Trophoblast cell (in vitro differentiated cells and primary cell): ENCODE data around the gene SAMD9L.

Experiments
- DNase-seq, 2 donors: peaks; one replicate each; pipeline ENCODE4 v3.0.0-alpha.2; 2016
- H2AFZ ChIP-seq: 2 replicates; pipeline ENCODE4 v1.6.1; 2013; ENCODE audit warnings: low read length, moderate library complexity, mild to moderate bottlenecking; ENCODE audit not compliant: insufficient read depth, poor library complexity
- H2AK5ac ChIP-seq: 2 replicates; pipeline ENCODE4 v1.6.1; 2013; ENCODE audit warnings: mild to moderate bottlenecking, low read length
- H2BK120ac ChIP-seq: 2 replicates; pipeline ENCODE4 v1.6.1; 2013; ENCODE audit warnings: low read length, mild to moderate bottlenecking, moderate library complexity; ENCODE audit not compliant: insufficient read depth, poor library complexity
- H2BK12ac ChIP-seq: 2 replicates; pipeline ENCODE4 v1.6.1; 2013; ENCODE audit warnings: mild to moderate bottlenecking, low read length, moderate library complexity
- H2BK5ac ChIP-seq: 2 replicates; pipeline ENCODE4 v1.6.1; 2013; ENCODE audit warnings: low read length, low read depth, moderate library complexity, mild to moderate bottlenecking; ENCODE audit not compliant: poor library complexity
- H3K14ac ChIP-seq: 2 replicates; pipeline ENCODE4 v1.6.1; 2013; ENCODE audit warnings: mild to moderate bottlenecking, low read length
- H3K18ac ChIP-seq: 2 replicates; pipeline ENCODE4 v1.6.1; 2013; ENCODE audit warnings: mild to moderate bottlenecking, low read length
- H3K23ac ChIP-seq: 2 replicates; pipeline ENCODE4 v1.6.1; 2013; ENCODE audit warnings: low read length
- H3K27ac ChIP-seq: 2 replicates; pipeline ENCODE4 v1.5.1; 2013; ENCODE audit warnings: low read depth, mild to moderate bottlenecking, inconsistent platforms, low read length, moderate library complexity
- H3K27me3 ChIP-seq: 2 replicates; pipeline ENCODE4 v1.6.1; 2013; ENCODE audit warnings: inconsistent platforms, mild to moderate bottlenecking, low read length, moderate library complexity; ENCODE audit not compliant: insufficient read depth
- H3K36me3 ChIP-seq, 2 experiments: 1 replicate in 1 of 2; 2 replicates in 1 of 2; pipeline ENCODE4 v1.6.1; 2013; ENCODE audit warnings: low read length in 2 of 2, mild to moderate bottlenecking in 2 of 2, moderate library complexity in 1 of 2; ENCODE audit not compliant: insufficient read depth in 2 of 2, control insufficient read depth in 1 of 2
- H3K4ac ChIP-seq: 2 replicates; pipeline ENCODE4 v1.6.1; 2013; ENCODE audit warnings: low read depth, mild to moderate bottlenecking, low read length, moderate library complexity
- H3K4me1 ChIP-seq, 2 experiments: 1 replicate in 1 of 2; 2 replicates in 1 of 2; pipeline ENCODE4 v1.6.1; 2013; ENCODE audit warnings: low read length in 2 of 2, mild to moderate bottlenecking in 2 of 2, moderate library complexity in 1 of 2; ENCODE audit not compliant: insufficient read depth in 2 of 2, control insufficient read depth in 1 of 2
- H3K4me2 ChIP-seq: 2 replicates; pipeline ENCODE4 v1.6.1; 2013; ENCODE audit warnings: inconsistent platforms, mild to moderate bottlenecking, low read length, moderate library complexity
- H3K4me3 ChIP-seq: 2 replicates; pipeline ENCODE4 v1.5.1; 2013; ENCODE audit warnings: mild to moderate bottlenecking, low read depth, low read length, inconsistent platforms
- H3K79me1 ChIP-seq: one replicate; pipeline ENCODE4 v1.6.1; 2013; ENCODE audit warnings: low read length
- H3K79me2 ChIP-seq: 2 replicates; pipeline ENCODE4 v1.6.1; 2013; ENCODE audit warnings: low read length, mild to moderate bottlenecking; ENCODE audit not compliant: control insufficient read depth, insufficient read depth, poor library complexity
- H3K9ac ChIP-seq: 2 replicates; pipeline ENCODE4 v1.6.1; 2013; ENCODE audit warnings: mild to moderate bottlenecking, low read length
- H3K9me3 ChIP-seq: 2 replicates; pipeline ENCODE4 v1.6.1; 2013; ENCODE audit warnings: low read depth, mild to moderate bottlenecking, control low read depth, inconsistent platforms, low read length; ENCODE audit not compliant: insufficient read depth
- H4K12ac ChIP-seq: 2 replicates; pipeline ENCODE4 v1.6.1; 2013; ENCODE audit warnings: low read depth, mild to moderate bottlenecking, low read length, moderate library complexity
- H4K8ac ChIP-seq: 2 replicates; pipeline ENCODE4 v1.6.1; 2013; ENCODE audit warnings: low read depth, mild to moderate bottlenecking, low read length, moderate library complexity
- H4K91ac ChIP-seq: one replicate; pipeline ENCODE4 v1.6.1; 2013; ENCODE audit warnings: low read depth, mild to moderate bottlenecking, low read length, moderate library complexity
- WGBS: extraction: QIAGEN DNeasy Blood & Tissue Kit; methylation state at CpG from one replicate; pipeline ENCODE4 v1.1.7; 2013; ENCODE audit warnings: missing lambda C conversion rate; ENCODE audit not compliant: insufficient read length, insufficient coverage; ENCODE audit errors: extremely low coverage; 5-methylcytosine and 5-hydroxymethylcytosine counted together

The SAMD9L gene

GRCh38 chr7:93156884-93157283, 8.7 kb upstream of the SAMD9L start:
- Histone ChIP-seq H3K23ac (no peak overlapping the region), H2BK120ac (no peak overlapping the region), H3K27ac (no peak overlapping the region), H3K36me3 (no peaks in the 10 kb centered on the region), H3K9me3 (no peaks in the 10 kb centered on the region), H3K4me1 (no peaks in the 10 kb centered on the region), H3K9ac (no peak overlapping the region), H4K91ac (no peak overlapping the region), H3K4ac (no peak overlapping the region), H4K8ac (no peak overlapping the region), H3K27me3 (no peaks in the 10 kb centered on the region), H3K79me2 (no peaks in the 10 kb centered on the region), H2AK5ac (no peak overlapping the region), H2BK5ac (no peak overlapping the region), H3K79me1 (no peaks in the 10 kb centered on the region), H2AFZ (no peak overlapping the region), H3K14ac (no peak overlapping the region), H3K4me3 (no peak overlapping the region), H3K4me2 (no peak overlapping the region), H2BK12ac (no peak overlapping the region), H4K12ac (no peak overlapping the region), H3K18ac (no peak overlapping the region)
- WGBS = no CpG with 5 or more reads among the region's 1 CpG
- DNase-seq = no peak

DNA sequence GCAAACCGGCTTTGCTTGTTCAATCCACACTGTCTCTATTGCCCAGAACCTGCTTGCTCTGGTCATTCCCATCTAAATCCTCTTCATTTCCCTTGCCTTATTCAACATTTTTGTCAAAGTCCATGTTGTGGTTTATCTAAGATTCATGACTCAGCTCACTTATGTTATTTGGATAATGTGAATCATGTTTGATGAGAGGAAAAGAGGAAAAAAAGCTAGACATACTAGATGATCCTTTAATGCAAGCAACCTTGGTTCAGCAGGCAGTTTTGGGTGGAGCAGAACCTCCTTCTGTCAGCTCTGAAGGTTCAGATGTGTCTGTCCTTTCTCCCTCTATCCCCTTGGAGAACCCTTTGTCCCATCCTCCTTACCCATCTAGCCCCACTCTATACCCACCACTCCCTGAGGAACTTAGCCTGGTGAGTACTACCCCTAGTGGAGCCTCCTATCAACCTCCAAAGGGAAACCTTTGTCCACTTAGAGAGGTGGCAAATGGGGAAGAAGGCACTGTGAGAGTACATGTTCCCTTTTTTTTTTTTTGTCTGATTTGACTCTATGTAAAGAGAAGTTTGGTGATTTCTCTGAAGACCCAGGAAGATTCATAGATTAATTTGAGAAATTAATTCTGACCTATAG, 2.1 kb upstream of the SAMD9L start:
- H2AK5ac ChIP-seq = no peak overlapping the region
- no peaks in the 10 kb centered on the region for H3K79me1 ChIP-seq
- no CpG with 5 or more reads among the region's 1 CpG for whole genome bisulfite sequencing
- H3K4ac ChIP-seq = no peak overlapping the region
- H2BK12ac ChIP-seq = no peak overlapping the region
- no peak overlapping the region for H3K14ac ChIP-seq
- no peaks in the 10 kb centered on the region for H3K79me2 ChIP-seq
- no peak overlapping the region for H3K23ac ChIP-seq
- no peak overlapping the region for H4K8ac ChIP-seq
- no peaks in the 10 kb centered on the region for H3K4me1 ChIP-seq
- no peaks in the 10 kb centered on the region for H3K27me3 ChIP-seq
- no peak overlapping the region for H2BK5ac ChIP-seq
- H3K36me3 ChIP-seq = no peaks in the 10 kb centered on the region
- H4K12ac ChIP-seq = no peak overlapping the region
- H2BK120ac ChIP-seq = no peak overlapping the region
- H3K4me2 ChIP-seq = no peak overlapping the region
- no peak for DNase-seq
- H3K4me3 ChIP-seq = no peak overlapping the region
- no peak overlapping the region for H2AFZ ChIP-seq
- no peak overlapping the region for H4K91ac ChIP-seq
- H3K9ac ChIP-seq = no peak overlapping the region
- H3K27ac ChIP-seq = no peak overlapping the region
- H3K9me3 ChIP-seq = no peaks in the 10 kb centered on the region
- H3K18ac ChIP-seq = no peak overlapping the region

- Histone ChIP-seq H3K4me1 (no peaks in the 10 kb centered on the region), H2BK5ac (no peak overlapping the region), H3K23ac (no peak overlapping the region), H3K9me3 (no peaks in the 10 kb centered on the region), H4K8ac (no peak overlapping the region), H3K36me3 (no peaks in the 10 kb centered on the region), H3K14ac (no peak overlapping the region), H2BK120ac (no peak overlapping the region), H3K79me2 (no peaks in the 10 kb centered on the region), H2AK5ac (no peak overlapping the region), H2BK12ac (no peak overlapping the region), H3K4ac (no peak overlapping the region), H3K27me3 (no peaks in the 10 kb centered on the region), H3K4me2 (no peak overlapping the region), H3K9ac (no peak overlapping the region), H2AFZ (no peak overlapping the region), H3K4me3 (no peak overlapping the region), H3K27ac (no peak overlapping the region), H3K79me1 (no peaks in the 10 kb centered on the region), H3K18ac (no peak overlapping the region), H4K12ac (no peak overlapping the region), H4K91ac (no peak overlapping the region)
- WGBS = no CpG with 5 or more reads among the region's 3 CpGs
- DNase-seq = no peak
These were observed 542 bp upstream of the SAMD9L start for GRCh38 chr7:93148727-93149126.

DNA sequence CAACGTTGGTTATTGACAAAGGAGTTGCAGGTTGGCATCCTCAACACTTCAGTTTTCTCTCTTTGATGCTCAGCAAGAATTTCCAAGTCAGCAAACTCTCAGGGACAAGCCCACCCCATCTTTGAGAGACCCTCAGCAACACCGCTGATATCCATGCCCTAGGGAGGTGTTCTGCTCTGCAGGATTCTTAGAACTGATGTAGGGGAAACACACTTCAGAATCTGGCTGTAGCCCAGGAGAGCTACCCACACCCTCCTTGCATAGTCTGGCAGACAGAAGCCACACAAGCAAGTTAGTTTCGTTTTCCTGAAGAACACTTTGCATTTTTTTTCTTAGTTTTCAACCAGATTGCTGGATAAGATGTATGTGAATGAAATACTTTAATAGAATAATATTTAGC, 822 bp downstream of the SAMD9L start:
- H2AK5ac ChIP-seq = no peak overlapping the region
- H2BK12ac ChIP-seq = no peak overlapping the region
- H3K79me2 ChIP-seq = no peaks in the 10 kb centered on the region
- DNase-seq = peak in 1 of 2 donors; percentile 15
- no peak overlapping the region for H4K8ac ChIP-seq
- no peak overlapping the region for H2BK5ac ChIP-seq
- no peaks in the 10 kb centered on the region for H3K4me1 ChIP-seq
- no peak overlapping the region for H4K12ac ChIP-seq
- H3K36me3 ChIP-seq = no peaks in the 10 kb centered on the region
- H3K79me1 ChIP-seq = no peaks in the 10 kb centered on the region
- no peak overlapping the region for H4K91ac ChIP-seq
- WGBS = no CpG with 5 or more reads among the region's 3 CpGs
- no peak overlapping the region for H2AFZ ChIP-seq
- no peak overlapping the region for H3K14ac ChIP-seq
- no peak overlapping the region for H3K9ac ChIP-seq
- no peaks in the 10 kb centered on the region for H3K27me3 ChIP-seq
- no peak overlapping the region for H3K4me3 ChIP-seq
- H3K4me2 ChIP-seq = no peak overlapping the region
- no peak overlapping the region for H3K4ac ChIP-seq
- H3K18ac ChIP-seq = no peak overlapping the region
- H2BK120ac ChIP-seq = no peak overlapping the region
- no peak overlapping the region for H3K23ac ChIP-seq
- no peaks in the 10 kb centered on the region for H3K9me3 ChIP-seq
- H3K27ac ChIP-seq = no peak overlapping the region
